Esophagus squamous epithelium (tissue), 5 donors: ENCODE results near the gene SNRK. TPM values are rescaled to one million over a fixed set of nuclear protein-coding genes. Genes with fewer than 3 reads are reported as not detected.

Experiments
- DNase-seq: peaks from one replicate; lab custom pipeline; 2025; lab: John Stamatoyannopoulos, UW
- H3K27ac ChIP-seq, 4 donors: fragments of 200-600 bp; sonication (generic); one replicate each; pipeline ENCODE4 v1.5.1; 2016 to 2019; ENCODE audit warnings: mild to moderate bottlenecking in 1 of 4
- H3K27me3 ChIP-seq, 4 donors: fragments of 200-600 bp; sonication (generic); 1 replicate in 3 of 4; 2 replicates in 1 of 4; pipeline versions ENCODE4 v1.5.1 to v1.6.0; 2017 to 2021; ENCODE audit warnings: antibody characterized with exemption in 1 of 4
- H3K36me3 ChIP-seq, 3 donors: fragments of 200-600 bp; sonication (generic); one replicate each; pipeline ENCODE4 v1.5.1; 2016 to 2019
- H3K4me1 ChIP-seq, 3 donors: fragments of 200-600 bp; sonication (generic); one replicate each; pipeline ENCODE4 v1.5.1; 2017 to 2019
- H3K4me3 ChIP-seq, 4 donors: fragments of 200-600 bp; sonication (generic); 1 replicate in 3 of 4; 2 replicates in 1 of 4; pipeline ENCODE4 v1.5.1; 2016 to 2019; ENCODE audit warnings: mild to moderate bottlenecking in 2 of 4, moderate library complexity in 1 of 4
- H3K9me3 ChIP-seq, 3 donors: fragments of 200-600 bp; sonication (generic); one replicate each; pipeline ENCODE4 v1.5.1; 2016 to 2019
- POLR2A ChIP-seq, 4 donors: fragments of 450-650 bp; IDR thresholded peaks; one replicate each; pipeline ENCODE4 v1.6.1; 2017; ENCODE audit warnings: antibody characterized with exemption in 4 of 4, mild to moderate bottlenecking in 4 of 4, moderate library complexity in 3 of 4
- WGBS, 2 donors: methylation state at CpG; one replicate each; pipeline ENCODE4 v1.1.5; 2018; 5-methylcytosine and 5-hydroxymethylcytosine counted together
- intact Hi-C: fragments of 100-400 bp; cut with DNase I; formaldehyde crosslinking; loops from one replicate; pipeline ENCODE4 v1.15.0; 2022
- total RNA-seq, 4 donors: library from RNA; depleted of rRNA; stranded (reverse); fragments of >200 nt; gene quantifications; one replicate each; pipeline ENCODE4 v1.1.0, GENCODE V29; 2016
- TF ChIP-seq, protein P1 (sequence below), 6 experiments: fragments of 450-650 bp in 4 of 6; fragments of 200-600 bp in 2 of 6; sonication (generic) in 2 of 6; IDR thresholded peaks; one replicate each; pipeline ENCODE4 v1.5.1; 2016 to 2019; ENCODE audit warnings: antibody characterized with exemption in 6 of 6, mild to moderate bottlenecking in 4 of 6, moderate library complexity in 4 of 6
- donor health status: DM: yes; HTN: yes; CAD: no.

Gene SNRK
- total RNA-seq, 4 donors from 2014 or later, result 27.0 to 42.0 (median 29.5) TPM

DNA sequence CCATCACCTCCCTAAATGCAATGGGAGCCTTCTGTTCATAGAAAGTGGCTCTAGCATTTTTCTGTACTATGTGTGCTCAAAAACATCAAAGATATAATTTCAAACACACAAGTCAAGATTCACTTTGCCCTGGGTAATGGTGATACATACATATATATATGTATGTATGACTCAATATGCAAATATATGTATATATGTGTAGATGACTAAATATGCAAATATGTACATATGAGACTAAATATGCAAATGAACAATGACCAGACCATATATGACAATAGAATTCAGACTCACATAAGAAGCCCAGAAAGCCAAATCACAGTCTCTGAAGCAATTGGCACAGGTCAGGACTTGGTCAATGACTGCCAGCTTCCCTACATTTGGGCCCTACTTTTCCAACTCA lies 36.9 kb upstream of the SNRK start:
- TF ChIP-seq, protein P1, sequence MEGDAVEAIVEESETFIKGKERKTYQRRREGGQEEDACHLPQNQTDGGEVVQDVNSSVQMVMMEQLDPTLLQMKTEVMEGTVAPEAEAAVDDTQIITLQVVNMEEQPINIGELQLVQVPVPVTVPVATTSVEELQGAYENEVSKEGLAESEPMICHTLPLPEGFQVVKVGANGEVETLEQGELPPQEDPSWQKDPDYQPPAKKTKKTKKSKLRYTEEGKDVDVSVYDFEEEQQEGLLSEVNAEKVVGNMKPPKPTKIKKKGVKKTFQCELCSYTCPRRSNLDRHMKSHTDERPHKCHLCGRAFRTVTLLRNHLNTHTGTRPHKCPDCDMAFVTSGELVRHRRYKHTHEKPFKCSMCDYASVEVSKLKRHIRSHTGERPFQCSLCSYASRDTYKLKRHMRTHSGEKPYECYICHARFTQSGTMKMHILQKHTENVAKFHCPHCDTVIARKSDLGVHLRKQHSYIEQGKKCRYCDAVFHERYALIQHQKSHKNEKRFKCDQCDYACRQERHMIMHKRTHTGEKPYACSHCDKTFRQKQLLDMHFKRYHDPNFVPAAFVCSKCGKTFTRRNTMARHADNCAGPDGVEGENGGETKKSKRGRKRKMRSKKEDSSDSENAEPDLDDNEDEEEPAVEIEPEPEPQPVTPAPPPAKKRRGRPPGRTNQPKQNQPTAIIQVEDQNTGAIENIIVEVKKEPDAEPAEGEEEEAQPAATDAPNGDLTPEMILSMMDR (IDR thresholded peaks at IDR 0.05), result no peak
- no peak for TF ChIP-seq POLR2A (IDR thresholded peaks at IDR 0.05)
- Histone ChIP-seq H3K9me3 (no peaks in the 10 kb centered on the region), H3K36me3 (no peaks in the 10 kb centered on the region), H3K27ac (no peak overlapping the region), H3K4me3 (no peak overlapping the region), H3K4me1 (peaks cover 0 to 12% (median 0%) of the 10 kb centered on the region in 3 donors), H3K27me3 (no peaks in the 10 kb centered on the region)
- DNase-seq, result no peak
- intact Hi-C loops, result no loop called here

DNA sequence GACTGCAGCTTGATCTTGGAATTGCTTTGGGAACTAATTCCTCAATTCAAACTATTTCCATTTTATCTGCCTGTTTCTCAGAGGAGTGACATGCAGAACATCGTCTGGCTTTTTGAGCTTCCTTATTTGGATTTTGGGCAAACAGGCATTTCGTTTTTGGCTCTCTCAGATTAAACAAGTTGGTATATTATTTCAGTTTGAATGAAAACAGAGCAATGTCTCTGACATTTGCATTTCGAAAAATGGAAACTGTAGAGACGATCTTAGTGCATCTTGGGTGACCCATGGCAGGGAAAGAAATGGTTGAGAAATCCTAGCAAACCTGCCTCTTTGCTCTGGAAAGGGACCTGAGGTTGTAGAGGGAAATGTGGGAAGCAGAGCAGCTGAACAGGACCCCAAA lies 33.0 kb upstream of the SNRK start:
- Histone ChIP-seq H3K4me1 (peaks cover 0 to 5% (median 0%) of the 10 kb centered on the region in 3 donors), H3K27me3 (no peaks in the 10 kb centered on the region), H3K9me3 (no peaks in the 10 kb centered on the region), H3K36me3 (no peaks in the 10 kb centered on the region), H3K4me3 (no peak overlapping the region), H3K27ac (no peak overlapping the region)
- no peak for DNase-seq
- intact Hi-C loops, result no loop called here
- TF ChIP-seq, protein P1 (IDR thresholded peaks at IDR 0.05), result no peak
- no peak for TF ChIP-seq POLR2A (IDR thresholded peaks at IDR 0.05)
- WGBS, 2 donors, result 69 to 83% methylated on average over 4 of the region's 4 CpGs

DNA sequence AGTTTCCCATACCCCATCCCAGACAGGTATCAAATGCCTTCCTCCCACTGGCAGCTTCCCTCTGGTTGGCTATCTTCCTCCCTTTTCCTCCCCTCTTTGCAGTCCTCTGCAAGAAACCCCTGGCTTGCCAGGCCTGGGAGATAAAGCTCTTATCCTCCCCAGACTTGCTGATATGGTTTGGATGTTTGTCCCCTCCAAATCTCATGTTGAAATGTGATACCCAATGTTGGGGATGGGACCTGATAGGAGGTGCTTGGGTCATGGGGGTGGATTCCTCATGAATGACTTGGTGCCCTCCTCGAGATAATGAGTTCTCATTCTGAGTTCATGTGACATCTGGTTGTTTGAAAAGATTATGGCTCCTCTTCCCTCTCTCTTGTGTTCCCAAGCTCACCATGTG lies 32.2 kb upstream of the SNRK start:
- intact Hi-C loops, result no loop called here
- Histone ChIP-seq H3K4me1 (peaks cover 0 to 6% (median 0%) of the 10 kb centered on the region in 3 donors), H3K4me3 (no peak overlapping the region), H3K9me3 (no peaks in the 10 kb centered on the region), H3K27ac (no peak overlapping the region), H3K27me3 (no peaks in the 10 kb centered on the region), H3K36me3 (no peaks in the 10 kb centered on the region)
- DNase-seq, result no peak
- TF ChIP-seq, protein P1 (IDR thresholded peaks at IDR 0.05), result no peak
- TF ChIP-seq POLR2A (IDR thresholded peaks at IDR 0.05), result no peak
- WGBS, 2 donors, result 67 to 86% methylated on average over 1 of the region's 1 CpG

DNA sequence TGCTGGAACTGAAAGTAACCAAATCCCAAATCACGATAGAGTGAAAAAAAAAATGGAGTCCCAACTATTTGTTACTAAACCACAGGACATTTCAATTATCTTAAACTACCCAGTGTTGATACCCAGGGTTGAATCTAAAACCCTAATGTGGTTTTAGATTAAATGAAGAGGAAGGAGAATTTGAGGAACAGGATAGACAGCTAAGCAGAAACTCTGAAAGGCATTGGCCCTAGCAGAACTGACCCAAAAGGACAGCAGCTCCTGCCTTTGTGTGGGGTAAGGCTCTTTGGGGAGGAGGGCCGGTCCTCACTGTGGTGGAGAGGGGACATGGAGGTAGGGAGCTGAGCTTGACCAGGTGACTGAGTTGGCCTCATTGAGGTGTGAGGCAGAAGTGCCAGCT lies 30.7 kb upstream of the SNRK start:
- no peak for DNase-seq
- Histone ChIP-seq H3K27ac (no peak overlapping the region), H3K27me3 (no peaks in the 10 kb centered on the region), H3K9me3 (no peaks in the 10 kb centered on the region), H3K4me3 (no peak overlapping the region), H3K36me3 (no peaks in the 10 kb centered on the region), H3K4me1 (peaks cover 0 to 18% (median 0%) of the 10 kb centered on the region in 3 donors)
- TF ChIP-seq, protein P1 (IDR thresholded peaks at IDR 0.05), result no peak
- TF ChIP-seq POLR2A (IDR thresholded peaks at IDR 0.05), result no peak
- 80 to 92% methylated on average over 2 of the region's 2 CpGs for WGBS, 2 donors
- intact Hi-C loops, result no loop called here

DNA sequence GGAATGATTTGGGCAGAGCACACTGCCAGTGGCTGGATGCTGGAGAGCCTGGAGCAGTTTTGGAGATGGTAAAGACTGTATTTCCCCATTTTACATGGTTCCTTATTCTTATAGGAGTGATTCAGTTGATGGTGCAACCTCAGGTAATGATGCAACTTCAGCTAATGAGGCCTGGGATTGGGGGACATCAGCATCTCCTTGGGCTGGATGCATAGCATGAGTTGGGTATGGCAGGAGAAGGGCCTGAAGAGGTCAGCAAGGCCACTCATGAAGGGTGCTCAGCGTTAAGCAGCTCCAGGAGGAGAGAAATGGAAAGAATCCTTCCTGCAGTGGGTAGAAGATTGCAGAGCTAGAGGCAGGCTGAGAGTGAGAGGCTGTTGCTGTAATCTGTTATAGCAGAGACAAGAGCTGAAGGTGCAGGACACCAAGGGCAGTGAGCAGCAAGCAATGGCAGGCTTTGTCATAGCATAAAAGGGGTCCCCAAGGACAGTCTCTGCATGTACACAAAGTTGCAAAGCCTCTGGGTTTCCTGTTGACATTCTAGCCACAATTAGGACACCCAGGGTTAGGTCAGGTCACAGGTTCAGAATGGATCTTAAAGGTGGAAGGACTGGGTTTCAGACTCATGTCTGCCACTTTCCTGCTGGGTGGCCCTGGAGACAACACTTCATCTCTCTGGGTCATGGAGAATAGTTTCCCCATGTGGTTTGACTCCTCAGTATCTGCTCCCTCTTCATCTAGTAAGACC lies 29.5 kb upstream of the SNRK start:
- Histone ChIP-seq H3K4me3 (no peak overlapping the region), H3K27me3 (no peaks in the 10 kb centered on the region), H3K36me3 (no peaks in the 10 kb centered on the region), H3K4me1 (peaks cover 0 to 18% (median 0%) of the 10 kb centered on the region in 3 donors), H3K9me3 (no peaks in the 10 kb centered on the region), H3K27ac (no peak overlapping the region)
- 67 to 100% methylated on average over 1 of the region's 1 CpG for WGBS, 2 donors
- DNase-seq, result no peak
- TF ChIP-seq, protein P1 (IDR thresholded peaks at IDR 0.05), result no peak
- TF ChIP-seq POLR2A (IDR thresholded peaks at IDR 0.05), result no peak
- intact Hi-C loops, result no loop called here
